WTC11 (cell line): ENCODE measurements around the gene CYYR1. TPM values are rescaled to one million over a fixed set of nuclear protein-coding genes. Genes with fewer than 3 reads are reported as not detected.

Experiments used
- ATAC-seq: fragments of 200-7000 bp; cut with Tn5 transposase; 2 replicates; pipeline ENCODE4 v1.10.0; 2021; ENCODE audit warnings: mild to moderate bottlenecking, moderate library complexity
- CTCF ChIA-PET: fragments of 300-600 bp; sonication (Branson Sonifier 250); formaldehyde crosslinking; loops from one replicate; lab custom pipeline; 2021; ENCODE audit warnings: antibody characterized with exemption; lab: Charles Lee
- POLR2A ChIA-PET: fragments of 350-600 bp; sonication (Branson Sonifier 250); formaldehyde crosslinking; loops from one replicate; lab custom pipeline; 2021; ENCODE audit warnings: antibody characterized with exemption; lab: Charles Lee
- DNase-seq: peaks from one replicate; pipeline ENCODE4 v3.0.0; 2021; ENCODE audit warnings: low spot score
- H3K27ac Mint-ChIP-seq: 2 replicates; pipeline ENCODE4 v1.8.0; 2021; ENCODE audit warnings: mixed read lengths
- H3K27me3 Mint-ChIP-seq: 2 replicates; pipeline ENCODE4 v1.8.0; 2021; ENCODE audit warnings: low read depth, mild to moderate bottlenecking, moderate library complexity, mixed read lengths
- H3K36me3 Mint-ChIP-seq: 2 replicates; pipeline ENCODE4 v1.8.0; 2021; ENCODE audit warnings: mixed read lengths
- H3K4me1 Mint-ChIP-seq: 2 replicates; pipeline ENCODE4 v1.8.0; 2022; ENCODE audit warnings: mixed read lengths
- H3K4me3 Mint-ChIP-seq: 2 replicates; pipeline ENCODE4 v1.8.0; 2021; ENCODE audit warnings: mild to moderate bottlenecking, moderate library complexity, mixed read lengths
- H3K9me3 Mint-ChIP-seq: 2 replicates; pipeline ENCODE4 v1.8.0; 2021; ENCODE audit warnings: mixed read lengths
- AFF4 ChIP-seq: sonication (generic); formaldehyde crosslinking; IDR thresholded peaks from 2 replicates; pipeline ENCODE4 v1.8.1; 2023; ENCODE audit warnings: mild to moderate bottlenecking, missing genetic modification reagents, borderline replicate concordance
- ATF1 ChIP-seq: sonication (generic); formaldehyde crosslinking; IDR thresholded peaks from 2 replicates; pipeline ENCODE4 v1.8.1; 2023; ENCODE audit warnings: mild to moderate bottlenecking, moderate library complexity, missing genetic modification reagents
- CTCF ChIP-seq: fragments of 200-600 bp; IDR thresholded peaks from 2 replicates; pipeline ENCODE4 v1.8.0; 2022; ENCODE audit warnings: antibody characterized with exemption
- ELF4 ChIP-seq: sonication (generic); formaldehyde crosslinking; IDR thresholded peaks from 2 replicates; pipeline ENCODE4 v1.8.1; 2022; ENCODE audit warnings: low read depth, mild to moderate bottlenecking, moderate library complexity, missing genetic modification reagents
- IRF2 ChIP-seq: sonication (generic); formaldehyde crosslinking; IDR thresholded peaks from 2 replicates; pipeline ENCODE4 v1.8.0; 2022; ENCODE audit warnings: low read depth, missing genetic modification reagents, borderline replicate concordance
- NR1H2 ChIP-seq: sonication (generic); formaldehyde crosslinking; IDR thresholded peaks from 2 replicates; pipeline ENCODE4 v1.9.0; 2021; ENCODE audit warnings: mild to moderate bottlenecking, moderate library complexity, missing genetic modification reagents
- NR3C1 ChIP-seq: sonication (generic); formaldehyde crosslinking; conservative IDR thresholded peaks from 2 replicates; pipeline ENCODE4 v1.8.1; 2023; ENCODE audit warnings: low read depth, mild to moderate bottlenecking, missing genetic modification reagents
- OVOL2 ChIP-seq: fragments of 250-450 bp; sonication (Bioruptor Pico); IDR thresholded peaks from 2 replicates; pipeline ENCODE4 v1.9.0; 2021; ENCODE audit warnings: mild to moderate bottlenecking, borderline replicate concordance
- PRDM15 ChIP-seq: sonication (generic); formaldehyde crosslinking; IDR thresholded peaks from 2 replicates; pipeline ENCODE4 v1.8.0; 2022; ENCODE audit warnings: missing genetic modification reagents
- SMAD3 ChIP-seq: sonication (generic); formaldehyde crosslinking; IDR thresholded peaks from 2 replicates; pipeline ENCODE4 v1.8.0; 2022; ENCODE audit warnings: missing genetic modification reagents, mild to moderate bottlenecking, borderline replicate concordance
- SMAD4 ChIP-seq: sonication (generic); formaldehyde crosslinking; IDR thresholded peaks from 2 replicates; pipeline ENCODE4 v1.8.0; 2022; ENCODE audit warnings: mild to moderate bottlenecking, missing genetic modification reagents
- TEAD4 ChIP-seq: sonication (generic); formaldehyde crosslinking; IDR thresholded peaks from 2 replicates; pipeline ENCODE4 v1.8.0; 2022; ENCODE audit warnings: mild to moderate bottlenecking, missing genetic modification reagents
- TP53 ChIP-seq: sonication (generic); formaldehyde crosslinking; IDR thresholded peaks from 2 replicates; pipeline ENCODE4 v1.8.1; 2023; ENCODE audit warnings: mild to moderate bottlenecking, missing genetic modification reagents
- ZNF121 ChIP-seq: sonication (generic); formaldehyde crosslinking; IDR thresholded peaks from 2 replicates; pipeline ENCODE4 v1.8.0; 2023; ENCODE audit warnings: missing genetic modification reagents
- ZNF232 ChIP-seq: sonication (generic); formaldehyde crosslinking; IDR thresholded peaks from 2 replicates; pipeline ENCODE4 v1.8.0; 2022; ENCODE audit warnings: mild to moderate bottlenecking, missing genetic modification reagents
- ZNF512 ChIP-seq: sonication (generic); formaldehyde crosslinking; IDR thresholded peaks from 2 replicates; pipeline ENCODE4 v1.8.1; 2022; ENCODE audit warnings: missing genetic modification reagents, borderline replicate concordance
- ZNF671 ChIP-seq: fragments of 250-450 bp; sonication (Bioruptor Pico); IDR thresholded peaks from 2 replicates; pipeline ENCODE4 v1.8.0; 2021; ENCODE audit warnings: mild to moderate bottlenecking
- ZSCAN18 ChIP-seq: fragments of 250-450 bp; sonication (Bioruptor Pico); IDR thresholded peaks from 2 replicates; pipeline ENCODE4 v2.1.2; 2022; ENCODE audit warnings: mild to moderate bottlenecking, moderate library complexity
- total RNA-seq: library from RNA; stranded (reverse); gene quantifications from 3 replicates; pipeline ENCODE4 v1.2.3, GENCODE V29; 2021

The CYYR1 gene
- total RNA-seq, 1 experiment from 2014 or later: 29.3 TPM

- Mint-ChIP-seq H3K27ac (no peak overlapping the region), H3K36me3 (no peaks in the 10 kb centered on the region), H3K4me3 (no peak overlapping the region), H3K27me3 (no peaks in the 10 kb centered on the region), H3K4me1 (peaks cover 12% of the 10 kb centered on the region), H3K9me3 (0 out of 2 replicates have a peak, but pooled peaks cover 2% of the 10 kb centered on the region)
- ATAC-seq: no peak
- POLR2A ChIA-PET: interaction anchor here (0.5 kb wide), 1 partner anchor 436 kb away, joined by 7 read pairs; no protein-coding TSS in a partner anchor
- DNase-seq: no peak
- no peak for TF ChIP-seq AFF4 (CRISPR knock-in tag)
- TF ChIP-seq PRDM15: no peak
- no peak for TF ChIP-seq IRF2 (CRISPR knock-in tag)
- CTCF ChIA-PET: no interaction called here
Measured at GRCh38 chr21:26587736-26588201, 14.7 kb upstream of the CYYR1 start.

GRCh38 chr21:26583769-26584168 is 10.7 kb upstream of the CYYR1 start:
- no peak for ATAC-seq
- Mint-ChIP-seq H3K27ac (no peak overlapping the region), H3K4me1 (peaks cover 12% of the 10 kb centered on the region), H3K36me3 (peaks cover 13% of the 10 kb centered on the region), H3K27me3 (no peaks in the 10 kb centered on the region; the same call in 1 of the 2 replicates), H3K9me3 (peaks cover 33% of the 10 kb centered on the region), H3K4me3 (no peak overlapping the region)
- DNase-seq: no peak
- POLR2A ChIA-PET: no interaction called here
- CTCF ChIA-PET: no interaction called here
- no peak for TF ChIP-seq NR3C1 (CRISPR knock-in tag)
- TF ChIP-seq PRDM15: no peak
- TF ChIP-seq NR1H2 (CRISPR knock-in tag): no peak
- no peak for TF ChIP-seq ATF1 (CRISPR knock-in tag)
- TF ChIP-seq TEAD4 (CRISPR knock-in tag): no peak
- TF ChIP-seq ELF4 (CRISPR knock-in tag): no peak
- no peak for TF ChIP-seq ZNF121 (CRISPR knock-in tag)
- no peak for TF ChIP-seq IRF2 (CRISPR knock-in tag)
- TF ChIP-seq ZNF232 (CRISPR knock-in tag): no peak
- TF ChIP-seq SMAD4 (CRISPR knock-in tag): no peak
- no peak for TF ChIP-seq CTCF
- TF ChIP-seq ZNF512: no peak
- TF ChIP-seq OVOL2: no peak
- TF ChIP-seq SMAD3 (CRISPR knock-in tag): no peak
- TF ChIP-seq TP53 (CRISPR knock-in tag): no peak
- no peak for TF ChIP-seq ZSCAN18 (CRISPR knock-in tag)
- TF ChIP-seq ZNF671 (CRISPR knock-in tag): no peak
